ENCODE data around the gene TSPAN3. TPM values are rescaled to one million over a fixed set of nuclear protein-coding genes. Genes with fewer than 3 reads are reported as not detected.
A peak's percentile ranks its signal among the peaks of the same experiment; 100 is the strongest.

TSPAN3 gene
- total and polyA plus RNA-seq, 4 donors, result 339 to 494 (median 450) TPM

GRCh38 chr15:77009646-77010311, 61.1 kb downstream of the TSPAN3 start:
- no peak overlapping the region for H3K27ac ChIP-seq (ENCODE audit: low read depth in 1 of 2, low read length in 1 of 2)
- WGBS, 2 donors, result 87 to 92% methylated on average over 14 of the region's 14 CpGs
- ATAC-seq (ENCODE audit: insufficient read depth, low FRiP score) (no peak), DNase-seq (no peak)
- H3K4me3 ChIP-seq, result no peak overlapping the region
- H3K4me1 ChIP-seq (ENCODE audit: control insufficient read depth in 5 of 5, insufficient read depth in 5 of 5, low read length in 5 of 5), result peaks cover 0 to 2% (median 0%) of the 10 kb centered on the region in 5 donors
- H3K9ac ChIP-seq (ENCODE audit: insufficient read depth in 1 of 2, low read length in 2 of 2), result no peak overlapping the region
- H3K27me3 ChIP-seq (ENCODE audit: control insufficient read depth in 3 of 3, insufficient read depth in 3 of 3, low read length in 2 of 3), result no peaks in the 10 kb centered on the region
- no peaks in the 10 kb centered on the region for H3K9me3 ChIP-seq (ENCODE audit: control insufficient read depth in 4 of 4, insufficient read depth in 3 of 4, low read length in 3 of 4)
- TF ChIP-seq, protein P1, sequence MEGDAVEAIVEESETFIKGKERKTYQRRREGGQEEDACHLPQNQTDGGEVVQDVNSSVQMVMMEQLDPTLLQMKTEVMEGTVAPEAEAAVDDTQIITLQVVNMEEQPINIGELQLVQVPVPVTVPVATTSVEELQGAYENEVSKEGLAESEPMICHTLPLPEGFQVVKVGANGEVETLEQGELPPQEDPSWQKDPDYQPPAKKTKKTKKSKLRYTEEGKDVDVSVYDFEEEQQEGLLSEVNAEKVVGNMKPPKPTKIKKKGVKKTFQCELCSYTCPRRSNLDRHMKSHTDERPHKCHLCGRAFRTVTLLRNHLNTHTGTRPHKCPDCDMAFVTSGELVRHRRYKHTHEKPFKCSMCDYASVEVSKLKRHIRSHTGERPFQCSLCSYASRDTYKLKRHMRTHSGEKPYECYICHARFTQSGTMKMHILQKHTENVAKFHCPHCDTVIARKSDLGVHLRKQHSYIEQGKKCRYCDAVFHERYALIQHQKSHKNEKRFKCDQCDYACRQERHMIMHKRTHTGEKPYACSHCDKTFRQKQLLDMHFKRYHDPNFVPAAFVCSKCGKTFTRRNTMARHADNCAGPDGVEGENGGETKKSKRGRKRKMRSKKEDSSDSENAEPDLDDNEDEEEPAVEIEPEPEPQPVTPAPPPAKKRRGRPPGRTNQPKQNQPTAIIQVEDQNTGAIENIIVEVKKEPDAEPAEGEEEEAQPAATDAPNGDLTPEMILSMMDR (IDR thresholded peaks at IDR 0.05; ENCODE audit: control extremely low read depth, extremely low read depth), result no peak
- peaks cover 0 to 1% (median 0%) of the 10 kb centered on the region in 4 donors for H3K36me3 ChIP-seq (ENCODE audit: control insufficient read depth in 4 of 4, insufficient read depth in 4 of 4, low read length in 4 of 4)

GRCh38 chr15:77009176-77009575, 61.7 kb downstream of the TSPAN3 start:
- Histone ChIP-seq H3K4me1 (ENCODE audit: control insufficient read depth in 5 of 5, insufficient read depth in 5 of 5, low read length in 5 of 5) (peaks cover 0 to 2% (median 0%) of the 10 kb centered on the region in 5 donors), H3K36me3 (ENCODE audit: control insufficient read depth in 4 of 4, insufficient read depth in 4 of 4, low read length in 4 of 4) (peaks cover 0 to 1% (median 0%) of the 10 kb centered on the region in 4 donors), H3K9me3 (ENCODE audit: control insufficient read depth in 4 of 4, insufficient read depth in 3 of 4, low read length in 3 of 4) (no peaks in the 10 kb centered on the region), H3K4me3 (no peak overlapping the region), H3K27me3 (ENCODE audit: control insufficient read depth in 3 of 3, insufficient read depth in 3 of 3, low read length in 2 of 3) (no peaks in the 10 kb centered on the region), H3K27ac (ENCODE audit: low read depth in 1 of 2, low read length in 1 of 2) (no peak overlapping the region), H3K9ac (ENCODE audit: insufficient read depth in 1 of 2, low read length in 2 of 2) (no peak overlapping the region)
- DNase-seq (no peak), ATAC-seq (ENCODE audit: insufficient read depth, low FRiP score) (no peak)
- WGBS, 2 donors, result 88 to 92% methylated on average over 6 of the region's 6 CpGs
- TF ChIP-seq, protein P1 (IDR thresholded peaks at IDR 0.05; ENCODE audit: control extremely low read depth, extremely low read depth), result no peak

GRCh38 chr15:77004189-77004588, 66.7 kb downstream of the TSPAN3 start:
- Histone ChIP-seq H3K27me3 (ENCODE audit: control insufficient read depth in 3 of 3, insufficient read depth in 3 of 3, low read length in 2 of 3) (no peaks in the 10 kb centered on the region), H3K4me1 (ENCODE audit: control insufficient read depth in 5 of 5, insufficient read depth in 5 of 5, low read length in 5 of 5) (no peaks in the 10 kb centered on the region), H3K36me3 (ENCODE audit: control insufficient read depth in 4 of 4, insufficient read depth in 4 of 4, low read length in 4 of 4) (no peaks in the 10 kb centered on the region), H3K27ac (ENCODE audit: low read depth in 1 of 2, low read length in 1 of 2) (no peak overlapping the region), H3K9ac (ENCODE audit: insufficient read depth in 1 of 2, low read length in 2 of 2) (no peak overlapping the region), H3K9me3 (ENCODE audit: control insufficient read depth in 4 of 4, insufficient read depth in 3 of 4, low read length in 3 of 4) (no peaks in the 10 kb centered on the region), H3K4me3 (no peak overlapping the region)
- peak; percentile 63 for ATAC-seq (ENCODE audit: insufficient read depth, low FRiP score)
- DNase-seq, result peak in 2 of 3 donors; percentile 28 to 29
- TF ChIP-seq, protein P1 (IDR thresholded peaks at IDR 0.05; ENCODE audit: control extremely low read depth, extremely low read depth), result no peak
- 36 to 61% methylated on average over 4 of the region's 4 CpGs for WGBS, 2 donors

Measured in lung (tissue), 12 donors.